HepG2 (cell line): ENCODE measurements around the gene ALOXE3. TPM values are rescaled to one million over a fixed set of nuclear protein-coding genes. Genes with fewer than 3 reads are reported as not detected.

Experiments
- ATAC-seq: fragments of 200-7000 bp; cut with Tn5 transposase; 3 replicates; pipeline ENCODE4 v1.9.1; 2020; ENCODE audit warnings: mild to moderate bottlenecking, moderate library complexity
- BruUV-seq: library from RNA; stranded (reverse); fragments of 400-500 nt; replicated peaks from 2 replicates; lab custom pipeline; 2021; lab: Mats Ljungman, UMichigan
- CTCF ChIA-PET: fragments of 300-600 bp; formaldehyde crosslinking; extraction: SDS; loops from one replicate; lab custom pipeline; 2021; ENCODE audit warnings: low total read pairs, inconsistent platforms, low intra/inter-chr PET ratio; lab: Yijun Ruan, JAX
- POLR2A ChIA-PET: fragments of 350-600 bp; sonication (Branson Sonifier 250); formaldehyde crosslinking; loops from one replicate; lab custom pipeline; 2020; ENCODE audit warnings: antibody characterized with exemption, inconsistent platforms; lab: Yijun Ruan, JAX
- DNase-seq: peaks from one replicate; pipeline ENCODE4 v3.0.0-alpha.2; 2015; ENCODE audit warnings: low spot score
- FAIRE-seq: peaks from 3 replicates; lab custom pipeline; 2011; peaks lifted over from hg19 to GRCh38; lab: Jason Lieb, UNC
- H2AFZ ChIP-seq: one replicate; pipeline ENCODE4 v1.6.1; 2011; ENCODE audit warnings: low read length, inconsistent platforms
- H3K27ac ChIP-seq: fragments of 300-600 bp; 3 replicates; pipeline ENCODE4 v1.8.0; 2011; ENCODE audit warnings: mixed run types, mild to moderate bottlenecking, mixed read lengths, low read length, inconsistent platforms; ENCODE audit not compliant: insufficient read depth; ENCODE audit errors: extremely low read length
- H3K27me3 ChIP-seq, 2 experiments: fragments of 200-600 bp in 1 of 2; 2 replicates in 1 of 2; 3 replicates in 1 of 2; pipeline versions ENCODE4 v1.6.0 to v1.8.0; 2011; ENCODE audit warnings: low read length in 2 of 2, mild to moderate bottlenecking in 2 of 2, moderate library complexity in 2 of 2, inconsistent platforms in 1 of 2; ENCODE audit not compliant: insufficient read depth in 2 of 2, control insufficient read depth in 1 of 2
- H3K36me3 ChIP-seq, 2 experiments: fragments of 200-600 bp in 1 of 2; replicated peaks in 1 of 2; 2 replicates in 1 of 2; 3 replicates in 1 of 2; pipeline versions ENCODE4 v1.5.1 to v1.8.0; 2011; ENCODE audit warnings: low read length in 2 of 2, inconsistent platforms in 1 of 2; ENCODE audit not compliant: insufficient read depth in 2 of 2, control insufficient read depth in 1 of 2
- H3K4me1 ChIP-seq: 2 replicates; pipeline ENCODE4 v1.5.1; 2012; ENCODE audit warnings: low read length, inconsistent platforms; ENCODE audit not compliant: insufficient read depth
- H3K4me2 ChIP-seq: 2 replicates; pipeline ENCODE4 v1.6.0; 2011; ENCODE audit warnings: low read depth, low read length, inconsistent platforms
- H3K4me3 ChIP-seq, 3 experiments: fragments of 200-600 bp in 1 of 3; sonication (generic), shearing (Covaris generic) in 1 of 3; replicated peaks in 1 of 3; 2 replicates each; pipeline ENCODE4 v1.5.1; 2011 to 2016; ENCODE audit warnings: low read length in 3 of 3, inconsistent platforms in 2 of 3, low read depth in 2 of 3, mild to moderate bottlenecking in 2 of 3, control low read depth in 1 of 3, mixed read lengths in 1 of 3; ENCODE audit not compliant: insufficient read depth in 1 of 3
- H3K79me2 ChIP-seq: one replicate; pipeline ENCODE4 v1.6.1; 2011; ENCODE audit warnings: low read length, inconsistent platforms; ENCODE audit not compliant: insufficient read depth
- H3K9ac ChIP-seq: 2 replicates; pipeline ENCODE4 v1.6.0; 2011; ENCODE audit warnings: mild to moderate bottlenecking, low read depth, low read length, inconsistent platforms; ENCODE audit not compliant: insufficient read depth
- H3K9me3 ChIP-seq: 2 replicates; pipeline ENCODE4 v1.5.1; 2012; ENCODE audit warnings: mild to moderate bottlenecking, low read length
- H4K20me1 ChIP-seq: 2 replicates; pipeline ENCODE4 v1.6.0; 2011; ENCODE audit warnings: inconsistent platforms, mild to moderate bottlenecking, low read length, moderate library complexity; ENCODE audit not compliant: insufficient read depth
- ATF1 ChIP-seq: IDR thresholded peaks from 2 replicates; pipeline ENCODE4 v1.6.1; 2016; ENCODE audit warnings: mild to moderate bottlenecking, control low read depth
- ERF ChIP-seq: IDR thresholded peaks from 2 replicates; pipeline ENCODE4 v1.6.1; 2018; ENCODE audit warnings: missing biosample characterization, missing genetic modification reagents
- FOXA1 ChIP-seq, 2 experiments: fragments of 450-650 bp in 1 of 2; sonication (generic) in 1 of 2; formaldehyde crosslinking in 1 of 2; IDR thresholded peaks; 2 replicates each; pipeline versions ENCODE4 v1.4.0 to v1.6.1; 2016 to 2020; ENCODE audit warnings: missing genetic modification reagents in 1 of 2
- GABPA ChIP-seq, 2 experiments: IDR thresholded peaks; 2 replicates each; pipeline ENCODE4 v1.6.1; 2011 to 2016; ENCODE audit warnings: low read depth in 2 of 2, low read length in 1 of 2, missing biosample characterization in 1 of 2, missing genetic modification characterization in 1 of 2
- HOXA7 ChIP-seq: sonication (generic); formaldehyde crosslinking; IDR thresholded peaks from 2 replicates; pipeline ENCODE4 v1.8.1; 2022; ENCODE audit warnings: mild to moderate bottlenecking, missing genetic modification reagents, moderate library complexity
- KDM5A ChIP-seq: fragments of 200-600 bp; sonication (generic); IDR thresholded peaks from 2 replicates; pipeline ENCODE4 v1.7.0; 2018; ENCODE audit warnings: antibody characterized with exemption, mild to moderate bottlenecking, low read length, borderline replicate concordance
- ZBTB7B ChIP-seq: sonication (generic); formaldehyde crosslinking; IDR thresholded peaks from 2 replicates; pipeline ENCODE4 v1.4.0; 2020; ENCODE audit warnings: missing genetic modification reagents
- ZNF33A ChIP-seq: sonication (generic); formaldehyde crosslinking; IDR thresholded peaks from 2 replicates; pipeline ENCODE4 v1.5.1; 2020; ENCODE audit warnings: missing genetic modification reagents, mild to moderate bottlenecking, moderate library complexity, borderline replicate concordance
- ZNF552 ChIP-seq: sonication (generic); formaldehyde crosslinking; IDR thresholded peaks from 2 replicates; pipeline ENCODE4 v1.9.0; 2022; ENCODE audit warnings: missing genetic modification reagents, mild to moderate bottlenecking, borderline replicate concordance
- ZNF607 ChIP-seq: sonication (generic); formaldehyde crosslinking; IDR thresholded peaks from 2 replicates; pipeline ENCODE4 v1.5.1; 2020; ENCODE audit warnings: missing genetic modification reagents, mild to moderate bottlenecking, borderline replicate concordance
- ZSCAN31 ChIP-seq: sonication (generic); formaldehyde crosslinking; IDR thresholded peaks from 2 replicates; pipeline ENCODE4 v1.5.0; 2020; ENCODE audit warnings: low read depth, mild to moderate bottlenecking, missing genetic modification reagents
- WGBS: methylation state at CpG from one replicate; pipeline ENCODE4 v1.1.6; 2017; ENCODE audit warnings: low lambda C conversion rate; 5-methylcytosine and 5-hydroxymethylcytosine counted together
- in situ Hi-C: cut with HindIII; loops from 2 replicates; pipeline ENCODE4 v1.10.0; 2017; ENCODE audit warnings: low pct_unique_long_range_greater_than_20kb; ENCODE audit not compliant: extremely low pct_ligation_motif_present
- intact Hi-C: fragments of 100-400 bp; cut with micrococcal nuclease; formaldehyde crosslinking; loops from one replicate; pipeline ENCODE4 v1.10.0; 2022; ENCODE audit not compliant: unreplicated experiment
- polyA plus RNA-seq, 8 experiments: library from polyadenylated mRNA; depleted of rRNA in 3 of 8; stranded (reverse) in 7 of 8; unstranded in 1 of 8; fragments of >200 nt; fragmentation: Illumina TruSeq in 4 of 8; extraction: Trizol in 4 of 8; gene quantifications; 2 replicates each; pipeline versions ENCODE4 v1.2.1 to v1.2.3, GENCODE V29; 2011 to 2016; ENCODE audit warnings: low read depth in 4 of 8, missing spikeins in 1 of 8, mixed read lengths in 1 of 8; ENCODE audit not compliant: insufficient read depth in 1 of 8
- total RNA-seq, 5 experiments: library from RNA; depleted of rRNA; stranded (reverse); fragments of >200 nt; fragmentation: Illumina TruSeq; extraction: Trizol; gene quantifications; 2 replicates each; pipeline ENCODE4 v1.2.3, GENCODE V29; 2016; ENCODE audit warnings: low read depth in 1 of 5
- TF ChIP-seq, protein P1 (sequence below): sonication (generic); formaldehyde crosslinking; conservative IDR thresholded peaks from 2 replicates; pipeline ENCODE4 v1.4.0; 2020; ENCODE audit warnings: mild to moderate bottlenecking, missing genetic modification reagents, moderate library complexity
- TF ChIP-seq, protein P2 (sequence below): conservative IDR thresholded peaks from 2 replicates; pipeline ENCODE4 v1.6.1; 2018; ENCODE audit warnings: missing genetic modification reagents
- TF ChIP-seq, protein P3 (sequence below): IDR thresholded peaks from 2 replicates; pipeline ENCODE4 v1.6.1; 2016; ENCODE audit warnings: mild to moderate bottlenecking, missing biosample characterization, missing genetic modification reagents

The ALOXE3 gene
- total and polyA plus RNA-seq, 2 of the 13 experiments (the other 11 are each of a cell fraction or from before 2014, with no cell fraction given), result 0.07 TPM; not detected in 1

DNA sequence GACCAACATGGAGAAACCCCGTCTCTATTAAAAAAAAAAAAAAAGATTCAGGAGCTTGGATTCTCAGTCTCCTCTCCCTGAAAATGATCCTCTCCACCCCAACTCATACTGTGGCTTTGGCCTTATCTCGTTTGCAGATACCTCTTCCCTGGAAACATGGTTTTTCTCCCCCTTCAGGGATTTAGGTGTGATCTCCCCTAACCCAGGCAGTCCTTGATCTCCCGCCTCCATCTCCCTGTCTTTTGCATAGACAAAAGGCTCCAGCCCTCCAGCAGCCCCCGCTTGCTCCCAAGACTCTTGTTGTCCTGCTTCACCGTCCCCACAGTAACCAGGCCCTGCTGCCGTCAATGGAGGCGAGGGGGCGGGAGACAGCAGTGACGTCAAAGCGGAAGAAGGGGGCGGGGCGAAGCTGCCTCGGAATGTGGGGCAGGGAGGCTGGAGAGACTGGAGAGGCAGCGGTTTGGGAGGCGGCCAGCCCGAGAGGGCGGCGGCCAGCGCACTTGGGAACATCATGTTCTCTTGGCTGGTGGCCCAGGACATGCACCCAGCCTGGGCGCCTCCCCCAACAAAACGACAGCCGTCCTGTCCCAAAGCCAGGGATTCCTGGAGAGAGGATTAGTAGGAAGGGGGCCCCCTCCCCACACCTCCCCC is 35.8 kb upstream of the ALOXE3 start:
- Histone ChIP-seq H3K79me2 (peaks cover 4% of the 10 kb centered on the region), H3K27me3 (no peaks in the 10 kb centered on the region), H2AFZ (no peak overlapping the region), H3K27ac (peak overlapping the region; percentile 91), H3K4me2 (peak overlapping the region; percentile 97), H4K20me1 (no peaks in the 10 kb centered on the region), H3K9ac (peak overlapping the region; percentile 76), H3K9me3 (no peaks in the 10 kb centered on the region), H3K36me3 (peaks cover 0 to 8% of the 10 kb centered on the region in 2 experiments; a peak in 2 of 5 replicates), H3K4me1 (peaks cover 58% of the 10 kb centered on the region), H3K4me3 (peak overlapping the region; percentile 45 to 70 (median 58))
- FAIRE-seq (no peak), DNase-seq (peak; percentile 69), ATAC-seq (no peak; the same call in 2 of the 3 replicates)
- ChIA-PET POLR2A (interaction anchor here (0.6 to 2.6 kb wide), 15 partner anchors 10 to 467 kb away, joined by 3 to 42 read pairs (median 4); partner anchors contain the start of genes AURKB, BORCS6, CTC1 and TMEM107), CTCF (no interaction called here)
- in situ Hi-C loops, result no loop called here
- intact Hi-C loops, result no loop called here
- BruUV-seq, result no TSS peak
- 8% methylated on average over 9 of the region's 22 CpGs for WGBS
- TF ChIP-seq, protein P1, sequence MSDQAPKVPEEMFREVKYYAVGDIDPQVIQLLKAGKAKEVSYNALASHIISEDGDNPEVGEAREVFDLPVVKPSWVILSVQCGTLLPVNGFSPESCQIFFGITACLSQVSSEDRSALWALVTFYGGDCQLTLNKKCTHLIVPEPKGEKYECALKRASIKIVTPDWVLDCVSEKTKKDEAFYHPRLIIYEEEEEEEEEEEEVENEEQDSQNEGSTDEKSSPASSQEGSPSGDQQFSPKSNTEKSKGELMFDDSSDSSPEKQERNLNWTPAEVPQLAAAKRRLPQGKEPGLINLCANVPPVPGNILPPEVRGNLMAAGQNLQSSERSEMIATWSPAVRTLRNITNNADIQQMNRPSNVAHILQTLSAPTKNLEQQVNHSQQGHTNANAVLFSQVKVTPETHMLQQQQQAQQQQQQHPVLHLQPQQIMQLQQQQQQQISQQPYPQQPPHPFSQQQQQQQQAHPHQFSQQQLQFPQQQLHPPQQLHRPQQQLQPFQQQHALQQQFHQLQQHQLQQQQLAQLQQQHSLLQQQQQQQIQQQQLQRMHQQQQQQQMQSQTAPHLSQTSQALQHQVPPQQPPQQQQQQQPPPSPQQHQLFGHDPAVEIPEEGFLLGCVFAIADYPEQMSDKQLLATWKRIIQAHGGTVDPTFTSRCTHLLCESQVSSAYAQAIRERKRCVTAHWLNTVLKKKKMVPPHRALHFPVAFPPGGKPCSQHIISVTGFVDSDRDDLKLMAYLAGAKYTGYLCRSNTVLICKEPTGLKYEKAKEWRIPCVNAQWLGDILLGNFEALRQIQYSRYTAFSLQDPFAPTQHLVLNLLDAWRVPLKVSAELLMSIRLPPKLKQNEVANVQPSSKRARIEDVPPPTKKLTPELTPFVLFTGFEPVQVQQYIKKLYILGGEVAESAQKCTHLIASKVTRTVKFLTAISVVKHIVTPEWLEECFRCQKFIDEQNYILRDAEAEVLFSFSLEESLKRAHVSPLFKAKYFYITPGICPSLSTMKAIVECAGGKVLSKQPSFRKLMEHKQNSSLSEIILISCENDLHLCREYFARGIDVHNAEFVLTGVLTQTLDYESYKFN, result peak; percentile 43; the same call in 1 of the 2 replicates
- TF ChIP-seq ZNF607 (CRISPR knock-in tag) (no peak), ZNF552 (CRISPR knock-in tag) (no peak), ATF1 (CRISPR knock-in tag) (peak; percentile 74), GABPA (IDR thresholded peaks at IDR 0.05; ENCODE audit: low read depth, low read length) (no peak), GABPA (CRISPR knock-in tag; IDR thresholded peaks at IDR 0.05; ENCODE audit: low read depth) (peak; percentile 50), FOXA1 (IDR thresholded peaks at IDR 0.05) (no peak), FOXA1 (CRISPR knock-in tag; IDR thresholded peaks at IDR 0.05) (0 out of 2 replicates have a peak, but pooled peaks have one; percentile 16), KDM5A (no peak), HOXA7 (CRISPR knock-in tag) (no peak), ERF (CRISPR knock-in tag) (peak; percentile 44; the same call in 1 of the 2 replicates), ZSCAN31 (CRISPR knock-in tag) (peak; percentile 52; the same call in 1 of the 2 replicates), ZNF33A (CRISPR knock-in tag) (no peak), ZBTB7B (no peak)
- TF ChIP-seq, protein P2, sequence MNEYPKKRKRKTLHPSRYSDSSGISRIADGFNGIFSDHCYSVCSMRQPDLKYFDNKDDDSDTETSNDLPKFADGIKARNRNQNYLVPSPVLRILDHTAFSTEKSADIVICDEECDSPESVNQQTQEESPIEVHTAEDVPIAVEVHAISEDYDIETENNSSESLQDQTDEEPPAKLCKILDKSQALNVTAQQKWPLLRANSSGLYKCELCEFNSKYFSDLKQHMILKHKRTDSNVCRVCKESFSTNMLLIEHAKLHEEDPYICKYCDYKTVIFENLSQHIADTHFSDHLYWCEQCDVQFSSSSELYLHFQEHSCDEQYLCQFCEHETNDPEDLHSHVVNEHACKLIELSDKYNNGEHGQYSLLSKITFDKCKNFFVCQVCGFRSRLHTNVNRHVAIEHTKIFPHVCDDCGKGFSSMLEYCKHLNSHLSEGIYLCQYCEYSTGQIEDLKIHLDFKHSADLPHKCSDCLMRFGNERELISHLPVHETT (CRISPR knock-in tag), result no peak
- TF ChIP-seq, protein P3, sequence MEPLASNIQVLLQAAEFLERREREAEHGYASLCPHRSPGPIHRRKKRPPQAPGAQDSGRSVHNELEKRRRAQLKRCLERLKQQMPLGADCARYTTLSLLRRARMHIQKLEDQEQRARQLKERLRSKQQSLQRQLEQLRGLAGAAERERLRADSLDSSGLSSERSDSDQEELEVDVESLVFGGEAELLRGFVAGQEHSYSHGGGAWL, result peak; percentile 43; the same call in 1 of the 2 replicates
